GM19240 (cell line): ENCODE data around the gene SLC3A2.
A peak's percentile ranks its signal among the peaks of the same experiment; 100 is the strongest.
"Not testable (repeated sequence)": the region's sequence is repeated elsewhere in the genome, so short reads cannot be mapped to it uniquely, and the experiment has no call there.

Experiments used
- DNase-seq: peaks from one replicate; pipeline ENCODE4 v3.0.0; 2011; ENCODE audit warnings: low spot score; ENCODE audit not compliant: insufficient read length

Gene SLC3A2

DNA sequence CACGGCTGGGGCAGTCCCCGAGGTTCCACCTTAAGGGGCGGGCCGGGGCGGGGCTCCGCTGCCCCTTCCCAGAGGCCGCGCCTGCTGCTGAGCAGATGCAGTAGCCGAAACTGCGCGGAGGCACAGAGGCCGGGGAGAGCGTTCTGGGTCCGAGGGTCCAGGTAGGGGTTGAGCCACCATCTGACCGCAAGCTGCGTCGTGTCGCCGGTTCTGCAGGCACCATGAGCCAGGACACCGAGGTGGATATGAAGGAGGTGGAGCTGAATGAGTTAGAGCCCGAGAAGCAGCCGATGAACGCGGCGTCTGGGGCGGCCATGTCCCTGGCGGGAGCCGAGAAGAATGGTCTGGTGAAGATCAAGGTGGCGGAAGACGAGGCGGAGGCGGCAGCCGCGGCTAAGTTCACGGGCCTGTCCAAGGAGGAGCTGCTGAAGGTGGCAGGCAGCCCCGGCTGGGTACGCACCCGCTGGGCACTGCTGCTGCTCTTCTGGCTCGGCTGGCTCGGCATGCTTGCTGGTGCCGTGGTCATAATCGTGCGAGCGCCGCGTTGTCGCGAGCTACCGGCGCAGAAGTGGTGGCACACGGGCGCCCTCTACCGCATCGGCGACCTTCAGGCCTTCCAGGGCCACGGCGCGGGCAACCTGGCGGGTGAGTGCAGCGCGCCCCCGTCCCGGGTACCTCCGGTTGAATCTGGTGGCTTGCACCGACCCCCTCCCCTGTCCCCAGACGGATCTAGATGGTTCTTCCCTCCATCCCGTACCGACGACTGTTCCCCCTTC is at the start of gene SLC3A2:
Gene SLC3A2 (plus strand): TSS at position 94 of the 776 bp plus-strand sequence. CDS start 128 bp downstream, at position 222.
- peak; percentile 79 for DNase-seq

DNA sequence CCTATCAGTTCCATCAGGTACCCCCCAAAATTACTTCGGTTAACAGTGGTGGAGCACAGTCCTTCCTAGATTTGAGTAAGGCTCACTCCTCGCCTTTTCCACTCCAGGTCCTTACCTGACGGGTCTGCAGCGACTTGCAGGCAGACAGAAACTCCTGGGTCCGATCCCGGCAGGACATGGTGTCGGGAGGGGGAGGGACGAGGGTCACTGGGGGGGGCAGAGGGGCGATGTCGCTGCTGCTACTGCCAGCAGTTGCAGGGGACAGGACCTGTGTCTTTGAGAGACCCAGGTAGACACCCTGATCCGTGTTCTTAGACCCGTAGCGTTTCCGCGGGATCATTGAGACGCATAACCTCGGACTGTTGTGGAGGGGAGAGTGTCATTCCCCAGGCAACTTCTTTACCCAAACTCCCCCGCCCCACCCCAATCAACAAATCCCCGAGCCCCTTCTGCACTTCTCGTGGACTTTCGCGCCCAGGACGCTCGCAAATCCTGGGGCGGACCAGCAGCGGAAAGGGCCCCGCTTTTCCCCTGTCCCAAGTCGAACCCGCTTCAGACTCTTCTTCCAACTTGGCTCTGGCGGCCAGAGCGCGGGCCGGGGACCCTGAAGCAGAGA is 49.7 kb upstream of the SLC3A2 start:
- no peak for DNase-seq

DNA sequence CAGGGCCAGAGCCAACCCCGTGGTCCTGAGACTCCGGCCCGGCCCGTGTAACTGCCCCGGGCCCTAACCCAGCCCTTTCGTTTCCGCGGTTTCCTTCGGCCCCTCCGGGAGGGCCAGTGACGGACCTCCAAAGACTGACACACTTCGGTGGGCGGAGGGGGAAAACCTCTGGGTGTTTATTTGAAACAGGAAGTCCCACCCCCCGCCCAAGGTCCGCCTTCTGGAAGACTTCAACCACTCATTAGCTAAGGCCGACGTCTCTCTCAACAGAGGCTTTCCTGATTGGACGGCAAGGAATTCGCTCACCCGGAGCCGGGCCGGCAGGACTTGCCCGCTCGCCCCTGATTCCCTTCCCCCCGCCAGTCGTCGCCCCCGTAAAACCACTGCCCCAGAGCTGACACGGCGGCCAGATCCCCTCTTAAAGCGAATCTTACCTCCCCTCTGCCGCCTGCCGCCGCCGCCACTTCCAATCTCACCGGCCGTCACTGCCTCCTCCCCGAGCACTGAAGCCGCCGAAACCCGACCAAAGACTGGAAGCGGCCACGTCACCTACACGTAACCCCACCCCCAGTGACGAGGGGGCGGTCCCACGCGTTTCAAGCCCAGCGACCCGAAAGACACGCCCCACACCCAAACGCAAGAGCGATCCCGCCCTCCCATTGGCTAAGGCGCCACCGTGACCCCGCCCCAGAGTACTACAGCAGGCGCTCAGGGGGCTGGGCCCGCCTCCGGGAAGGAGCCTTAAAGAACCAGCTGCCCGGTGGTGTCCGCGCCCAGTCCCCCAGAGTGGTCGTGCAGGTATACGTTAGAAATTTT is 49.0 kb upstream of the SLC3A2 start, which contains the start of gene STX5:
Gene STX5 (minus strand): TSS at position 532 of the 816 bp plus-strand sequence. CDS start 808 bp downstream, outside the sequence.
- peak; percentile 81 for DNase-seq

- no peak for DNase-seq
These were observed 48.1 kb upstream of the SLC3A2 start, which contains the start of gene TEX54 for GRCh38 chr11:62832336-62833234. TSS of gene TEX54 (minus strand) at chr11:62832841.

GRCh38 chr11:62835336-62835735 is 45.4 kb upstream of the SLC3A2 start:
- no peak for DNase-seq

GRCh38 chr11:62839050-62839945 is 41.4 kb upstream of the SLC3A2 start, which contains the start of gene WDR74:
TSS of gene WDR74 (minus strand) at chr11:62839590. CDS start at chr11:62839570, 20 bp downstream.
- peak; percentile 43 for DNase-seq

DNA sequence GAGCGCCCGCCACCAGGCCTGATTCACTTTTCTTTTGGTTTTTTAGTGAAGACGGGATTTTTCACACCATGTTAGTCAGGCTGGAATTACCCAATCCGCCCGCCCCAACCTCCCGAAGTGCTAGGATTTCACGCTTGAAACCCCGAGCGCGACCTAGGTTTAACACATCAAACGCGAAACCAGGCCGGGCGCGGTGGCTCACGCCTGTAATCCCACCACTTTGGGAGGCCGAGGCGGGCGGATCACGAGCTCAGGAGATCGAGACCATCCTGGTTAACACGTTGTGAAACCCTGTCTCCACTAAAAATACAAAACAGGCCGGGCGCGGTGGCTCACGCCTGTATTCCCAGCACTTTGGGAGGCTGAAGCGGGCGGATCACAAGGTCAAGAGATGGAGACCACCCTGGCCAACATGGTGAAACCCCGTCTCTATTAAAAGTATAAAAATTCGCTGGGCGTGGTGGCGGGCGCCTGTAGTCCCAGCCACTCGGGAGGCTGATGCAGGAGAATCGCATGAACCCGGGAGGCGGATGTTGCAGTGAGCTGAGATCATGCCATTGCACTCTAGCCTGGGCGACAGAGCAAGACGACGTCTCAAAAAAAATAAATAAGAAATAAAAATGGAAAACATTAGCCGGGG is 39.9 kb upstream of the SLC3A2 start:
- not testable (repeated sequence) for DNase-seq

GRCh38 chr11:62841361-62842170 is 39.1 kb upstream of the SLC3A2 start:
- DNase-seq, result peak; percentile 75

GRCh38 chr11:62842171-62842741 is 38.4 kb upstream of the SLC3A2 start:
- DNase-seq, result no peak

DNA sequence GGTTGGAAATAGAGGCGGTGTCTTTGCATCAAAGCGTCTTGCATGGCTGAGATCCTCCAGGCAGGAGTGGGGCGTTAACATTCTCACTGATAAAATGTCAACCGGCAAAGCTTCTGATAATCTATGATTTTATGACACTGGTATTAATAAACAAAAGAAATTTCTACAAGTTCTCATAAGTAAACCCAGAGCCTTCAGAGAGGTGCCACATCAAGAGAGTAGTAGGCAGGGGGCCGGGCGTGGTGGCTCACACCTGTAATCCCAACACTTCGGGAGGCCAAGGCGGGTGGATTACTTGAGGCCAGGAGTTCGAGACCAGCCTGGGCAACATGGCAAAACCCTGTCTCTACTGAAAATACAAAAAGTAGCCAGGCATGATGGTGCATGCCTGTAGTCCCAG is 37.8 kb upstream of the SLC3A2 start:
- DNase-seq, result not testable (repeated sequence)

GRCh38 chr11:62843466-62843865 is 37.2 kb upstream of the SLC3A2 start:
- DNase-seq, result no peak

DNA sequence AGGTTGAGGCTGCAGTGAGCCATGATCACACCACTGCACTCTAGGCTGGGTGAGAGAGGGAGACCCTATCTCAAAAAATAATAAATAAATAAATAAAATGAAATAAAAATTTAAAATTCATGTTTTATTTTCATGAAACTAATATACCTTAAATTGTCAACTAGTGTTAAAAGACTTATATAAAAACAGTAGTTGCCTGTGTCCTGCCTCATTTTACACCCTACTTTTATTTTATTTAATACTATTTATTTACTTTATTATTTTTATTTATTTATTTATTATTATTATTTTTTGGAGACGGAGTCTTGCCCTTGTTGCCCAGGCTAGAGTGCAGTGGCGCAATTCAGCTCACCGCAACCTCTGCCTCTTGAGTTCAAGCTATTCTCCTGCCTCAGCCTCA is 36.5 kb upstream of the SLC3A2 start:
- DNase-seq, result no peak

GRCh38 chr11:62846177-62846576 is 34.5 kb upstream of the SLC3A2 start:
- no peak for DNase-seq

GRCh38 chr11:62847767-62848314 is 32.9 kb upstream of the SLC3A2 start:
- no peak for DNase-seq

DNA sequence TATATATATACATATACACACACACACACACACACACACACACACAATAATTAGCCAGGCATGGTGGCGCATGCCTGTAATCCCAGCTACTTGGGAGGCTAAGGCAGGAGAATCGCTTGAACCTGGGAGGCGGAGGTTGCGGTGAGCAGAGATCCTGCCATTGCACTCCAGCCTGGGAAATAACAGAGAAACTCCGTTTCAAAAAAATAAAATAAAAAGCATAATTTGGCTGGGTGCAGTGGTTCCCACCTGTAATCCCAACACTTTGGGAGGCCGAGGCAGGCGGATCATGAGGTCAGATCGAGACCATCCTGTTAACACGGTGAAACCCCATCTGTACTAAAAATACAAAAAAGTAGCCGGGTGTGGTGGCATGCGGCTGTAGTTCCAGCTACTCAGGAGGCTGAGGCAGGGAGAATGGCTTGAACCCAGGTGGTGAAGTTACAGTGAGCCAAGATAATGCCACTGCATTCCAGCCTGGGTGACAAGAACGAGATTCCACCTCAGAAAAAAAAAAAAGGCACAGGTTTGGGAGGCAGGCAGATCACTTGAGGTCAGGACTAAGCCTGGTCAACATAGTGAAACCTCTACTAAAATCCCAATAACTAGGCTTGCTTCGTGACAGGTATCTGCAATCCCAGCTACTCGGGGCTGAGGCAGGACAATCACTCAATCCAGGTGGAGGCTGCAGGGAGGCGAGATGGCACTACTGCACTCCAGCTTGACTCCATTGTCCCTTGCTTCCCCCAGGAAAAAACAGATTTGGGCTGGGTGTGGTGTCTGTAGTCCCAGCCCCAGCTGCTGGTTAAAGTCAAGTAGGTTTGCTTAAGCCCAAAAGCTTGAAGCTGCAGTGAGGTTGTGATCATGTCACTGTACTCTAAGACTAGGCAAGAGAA is 29.5 kb upstream of the SLC3A2 start:
- no peak for DNase-seq

DNA sequence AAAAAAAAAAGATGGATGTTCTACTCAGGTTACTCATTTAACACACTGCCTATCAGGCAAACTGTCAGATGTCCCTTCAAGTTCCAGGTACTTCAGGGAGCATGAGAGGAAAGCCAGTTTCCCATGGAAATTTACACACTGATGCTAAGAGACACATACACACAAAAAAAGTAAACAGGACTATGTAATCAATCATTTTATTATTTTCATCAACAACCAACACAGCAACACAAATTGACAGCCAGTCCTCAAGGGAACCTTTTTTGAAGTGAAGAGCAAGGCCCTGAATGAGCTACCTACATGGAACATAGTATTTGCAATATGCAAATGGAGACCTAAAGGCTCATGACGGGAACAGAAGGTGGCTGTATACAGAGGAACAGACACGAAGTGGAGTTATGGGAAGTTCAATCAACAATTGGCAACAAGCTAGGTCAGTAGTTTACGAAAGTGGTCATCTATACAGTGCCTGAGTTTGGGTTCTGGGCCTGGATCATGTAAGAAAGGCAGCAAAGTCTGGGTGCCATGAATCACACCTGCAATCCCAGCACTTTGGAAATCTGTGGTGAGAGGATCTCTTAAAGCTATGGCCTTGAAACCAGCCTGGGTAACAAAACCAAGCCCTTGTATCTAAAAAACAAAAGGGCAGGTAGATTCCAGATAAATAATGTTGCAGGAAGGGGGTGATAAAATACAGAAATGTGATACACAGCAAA is 28.7 kb upstream of the SLC3A2 start:
- no peak for DNase-seq
